SJSA1 (cell line): ENCODE results near the gene ANXA2R. TPM values are rescaled to one million over a fixed set of nuclear protein-coding genes. Genes with fewer than 3 reads are reported as not detected.
A peak's percentile ranks its signal among the peaks of the same experiment; 100 is the strongest.

Experiments
- DNase-seq, 2 experiments: peaks; one replicate each; pipeline ENCODE4 v3.0.0-alpha.2; 2015 to 2020; ENCODE audit warnings: low spot score in 2 of 2, low read depth in 1 of 2
- H3K27ac ChIP-seq: fragments of 250-450 bp; sonication (Bioruptor Pico); 2 replicates; pipeline ENCODE4 v1.5.1; 2020; ENCODE audit warnings: mild to moderate bottlenecking, moderate library complexity
- H3K27me3 ChIP-seq: fragments of 250-450 bp; sonication (Bioruptor Pico); replicated peaks from 2 replicates; pipeline ENCODE4 v1.5.1; 2020; ENCODE audit warnings: mild to moderate bottlenecking, moderate library complexity
- H3K36me3 ChIP-seq: fragments of 250-450 bp; sonication (Bioruptor Pico); 2 replicates; pipeline ENCODE4 v1.5.1; 2020; ENCODE audit warnings: mild to moderate bottlenecking
- H3K4me1 ChIP-seq: fragments of 250-450 bp; sonication (Bioruptor Pico); replicated peaks from 2 replicates; pipeline ENCODE4 v1.6.1; 2021; ENCODE audit warnings: mild to moderate bottlenecking
- H3K4me3 ChIP-seq: fragments of 250-450 bp; sonication (Bioruptor Pico); 2 replicates; pipeline ENCODE4 v1.5.1; 2020; ENCODE audit warnings: mild to moderate bottlenecking
- H3K9me3 ChIP-seq: fragments of 250-450 bp; sonication (Bioruptor Pico); replicated peaks from 2 replicates; pipeline ENCODE4 v1.5.1; 2020; ENCODE audit warnings: mild to moderate bottlenecking
- total RNA-seq: library from RNA; depleted of rRNA; stranded (reverse); fragments of >200 nt; shearing (Covaris generic); gene quantifications from 2 replicates; pipeline ENCODE4 v1.2.3, GENCODE V29; 2014

ANXA2R gene
- total RNA-seq, 1 experiment from 2014 or later = 1.4 TPM

GRCh38 chr5:43044181-43044914, 4.2 kb upstream of the ANXA2R start:
- Histone ChIP-seq H3K36me3 (peaks cover 5% of the 10 kb centered on the region; the same call in 1 of the 2 replicates), H3K9me3 (no peaks in the 10 kb centered on the region), H3K27me3 (no peaks in the 10 kb centered on the region), H3K4me3 (no peak overlapping the region), H3K27ac (no peak overlapping the region), H3K4me1 (peaks cover 10% of the 10 kb centered on the region; the same call in 1 of the 2 replicates)
- no peak for DNase-seq

GRCh38 chr5:43043400-43043756, 3.3 kb upstream of the ANXA2R start:
- Histone ChIP-seq H3K4me3 (peak overlapping the region; percentile 61), H3K9me3 (no peaks in the 10 kb centered on the region), H3K36me3 (peaks cover 5% of the 10 kb centered on the region; the same call in 1 of the 2 replicates), H3K4me1 (peaks cover 10% of the 10 kb centered on the region; the same call in 1 of the 2 replicates), H3K27me3 (no peaks in the 10 kb centered on the region), H3K27ac (peak overlapping the region; percentile 92)
- no peak for DNase-seq

GRCh38 chr5:43042626-43043399, 2.7 kb upstream of the ANXA2R start:
- DNase-seq = peak; percentile 69 to 88
- H3K9me3 ChIP-seq = no peaks in the 10 kb centered on the region

GRCh38 chr5:43042176-43042625, 2.1 kb upstream of the ANXA2R start:
- no peaks in the 10 kb centered on the region for H3K9me3 ChIP-seq
- DNase-seq = peak; percentile 75 to 90

More at GRCh38 chr5:43042626-43043399, 2.7 kb upstream of the ANXA2R start:
- Histone ChIP-seq H3K4me1 (peaks cover 10% of the 10 kb centered on the region; the same call in 1 of the 2 replicates), H3K4me3 (peak overlapping the region; percentile 61), H3K36me3 (peaks cover 2% of the 10 kb centered on the region; the same call in 1 of the 2 replicates), H3K27me3 (no peaks in the 10 kb centered on the region), H3K27ac (peak overlapping the region; percentile 92)

GRCh38 chr5:43041669-43042175, 1.6 kb upstream of the ANXA2R start:
- Histone ChIP-seq H3K9me3 (no peaks in the 10 kb centered on the region), H3K36me3 (no peaks in the 10 kb centered on the region), H3K4me3 (peak overlapping the region; percentile 61), H3K27me3 (no peaks in the 10 kb centered on the region), H3K4me1 (peaks cover 10% of the 10 kb centered on the region; the same call in 1 of the 2 replicates), H3K27ac (peak overlapping the region; percentile 92)
- DNase-seq = peak; percentile 68 to 89

More at GRCh38 chr5:43042176-43042625, 2.1 kb upstream of the ANXA2R start:
- Histone ChIP-seq H3K27me3 (no peaks in the 10 kb centered on the region), H3K4me1 (peaks cover 10% of the 10 kb centered on the region; the same call in 1 of the 2 replicates), H3K27ac (peak overlapping the region; percentile 92), H3K4me3 (peak overlapping the region; percentile 61), H3K36me3 (no peaks in the 10 kb centered on the region)

- peak in 1 of 2 experiments; percentile 84 for DNase-seq
These were observed 1.1 kb upstream of the ANXA2R start for GRCh38 chr5:43041110-43041668.

GRCh38 chr5:43039471-43040286, 440 bp downstream of the ANXA2R start:
- peak overlapping the region; percentile 61 for H3K4me3 ChIP-seq
- H3K36me3 ChIP-seq = 0 out of 2 replicates have a peak, but pooled peaks cover 4% of the 10 kb centered on the region
- peaks cover 10% of the 10 kb centered on the region for H3K4me1 ChIP-seq
- no peaks in the 10 kb centered on the region for H3K27me3 ChIP-seq
- H3K27ac ChIP-seq = peak overlapping the region; percentile 92
- no peaks in the 10 kb centered on the region for H3K9me3 ChIP-seq
- DNase-seq = peak; percentile 74 to 80

More at GRCh38 chr5:43041110-43041668, 1.1 kb upstream of the ANXA2R start:
- H3K4me1 ChIP-seq = peaks cover 8% of the 10 kb centered on the region; the same call in 1 of the 2 replicates
- H3K36me3 ChIP-seq = no peaks in the 10 kb centered on the region
- H3K27me3 ChIP-seq = no peaks in the 10 kb centered on the region
- H3K4me3 ChIP-seq = peak overlapping the region; percentile 61
- H3K27ac ChIP-seq = peak overlapping the region; percentile 92
- H3K9me3 ChIP-seq = no peaks in the 10 kb centered on the region

GRCh38 chr5:43039152-43039470, 1.0 kb downstream of the ANXA2R start:
- H3K4me1 ChIP-seq = peaks cover 12% of the 10 kb centered on the region
- H3K27ac ChIP-seq = peak overlapping the region; percentile 92
- H3K9me3 ChIP-seq = no peaks in the 10 kb centered on the region
- H3K36me3 ChIP-seq = 0 out of 2 replicates have a peak, but pooled peaks cover 4% of the 10 kb centered on the region
- peak overlapping the region; percentile 61 for H3K4me3 ChIP-seq
- H3K27me3 ChIP-seq = no peaks in the 10 kb centered on the region
- no peak for DNase-seq

GRCh38 chr5:43038496-43038989, 1.6 kb downstream of the ANXA2R start:
- H3K36me3 ChIP-seq = 0 out of 2 replicates have a peak, but pooled peaks cover 4% of the 10 kb centered on the region
- no peak for DNase-seq
- no peak overlapping the region for H3K27ac ChIP-seq
- H3K9me3 ChIP-seq = no peaks in the 10 kb centered on the region
- no peaks in the 10 kb centered on the region for H3K27me3 ChIP-seq
- peaks cover 12% of the 10 kb centered on the region for H3K4me1 ChIP-seq
- no peak overlapping the region for H3K4me3 ChIP-seq

GRCh38 chr5:43037636-43038495, 2.3 kb downstream of the ANXA2R start:
- DNase-seq = peak in 1 of 2 experiments; percentile 19
- Histone ChIP-seq H3K27ac (no peak overlapping the region), H3K36me3 (0 out of 2 replicates have a peak, but pooled peaks cover 4% of the 10 kb centered on the region), H3K4me1 (peaks cover 12% of the 10 kb centered on the region), H3K4me3 (no peak overlapping the region), H3K9me3 (no peaks in the 10 kb centered on the region), H3K27me3 (no peaks in the 10 kb centered on the region)

- DNase-seq = no peak
- Histone ChIP-seq H3K4me3 (no peak overlapping the region), H3K9me3 (no peaks in the 10 kb centered on the region), H3K27ac (no peak overlapping the region), H3K4me1 (peaks cover 12% of the 10 kb centered on the region), H3K27me3 (no peaks in the 10 kb centered on the region), H3K36me3 (0 out of 2 replicates have a peak, but pooled peaks cover 4% of the 10 kb centered on the region)
These were observed 3.1 kb downstream of the ANXA2R start for GRCh38 chr5:43036856-43037635.
